Endothelial cell of umbilical vein (primary cell): Measurements from ENCODE around the gene OR56A1. TPM values are rescaled to one million over a fixed set of nuclear protein-coding genes. Genes with fewer than 3 reads are reported as not detected.

Experiments used
- BruUV-seq: library from RNA; stranded (reverse); fragments of 400-500 nt; replicated peaks from 2 replicates; lab custom pipeline; 2021; lab: Mats Ljungman, UMichigan
- CTCF ChIA-PET: fragments of 300-600, 350-600 bp; sonication (Branson Sonifier 250); formaldehyde crosslinking; loops from one replicate; lab custom pipeline; 2021; ENCODE audit warnings: antibody characterized with exemption, inconsistent platforms; lab: Charles Lee
- POLR2A ChIA-PET: fragments of 300-600, 350-600 bp; sonication (Branson Sonifier 250); formaldehyde crosslinking; loops from one replicate; lab custom pipeline; 2021; ENCODE audit warnings: antibody characterized with exemption, inconsistent platforms; lab: Charles Lee
- DNase-seq: peaks from one replicate; pipeline ENCODE4 v3.0.0-alpha.2; 2011; ENCODE audit warnings: low read depth, low spot score
- FAIRE-seq: peaks from 2 replicates; lab custom pipeline; 2011; peaks lifted over from hg19 to GRCh38; lab: Jason Lieb, UNC
- H2AFZ ChIP-seq: 2 replicates; pipeline ENCODE4 v1.6.0; 2012; ENCODE audit warnings: low read depth, low read length, control low read depth, inconsistent platforms
- H3K27ac ChIP-seq: 2 replicates; pipeline ENCODE4 v1.5.1; 2011; ENCODE audit warnings: low read depth, mild to moderate bottlenecking, control low read depth, low read length, moderate library complexity; ENCODE audit not compliant: insufficient read depth
- H3K27me3 ChIP-seq, 2 experiments: 2 replicates each; pipeline versions ENCODE4 v1.6.0 to v1.6.1; 2011; ENCODE audit warnings: low read length in 2 of 2, mixed read lengths in 1 of 2; ENCODE audit not compliant: control insufficient read depth in 2 of 2, insufficient read depth in 2 of 2
- H3K36me3 ChIP-seq, 2 experiments: 2 replicates in 1 of 2; 3 replicates in 1 of 2; pipeline ENCODE4 v1.5.1; 2011; ENCODE audit warnings: low read length in 2 of 2, mild to moderate bottlenecking in 1 of 2, moderate library complexity in 1 of 2; ENCODE audit not compliant: control insufficient read depth in 2 of 2, insufficient read depth in 2 of 2; ENCODE audit errors: extremely low read depth in 1 of 2
- H3K4me1 ChIP-seq: 3 replicates; pipeline ENCODE4 v1.5.1; 2011; ENCODE audit warnings: mild to moderate bottlenecking, low read length; ENCODE audit not compliant: control insufficient read depth, insufficient read depth; ENCODE audit errors: extremely low read depth
- H3K4me2 ChIP-seq: 2 replicates; pipeline ENCODE4 v1.6.1; 2011; ENCODE audit warnings: low read length, control low read depth, mixed read lengths; ENCODE audit not compliant: insufficient read depth
- H3K4me3 ChIP-seq, 3 experiments: fragments of 200-600 bp in 1 of 3; sonication (generic), shearing (Covaris generic) in 1 of 3; replicated peaks in 1 of 3; 2 replicates each; pipeline ENCODE4 v1.5.1; 2011 to 2016; ENCODE audit warnings: control low read depth in 3 of 3, low read length in 3 of 3, mild to moderate bottlenecking in 2 of 3, inconsistent platforms in 1 of 3, low read depth in 1 of 3, moderate library complexity in 1 of 3; ENCODE audit not compliant: insufficient read depth in 1 of 3
- H3K79me2 ChIP-seq: 2 replicates; pipeline ENCODE4 v1.6.0; 2012; ENCODE audit warnings: low read length, inconsistent platforms; ENCODE audit not compliant: control insufficient read depth, insufficient read depth
- H3K9ac ChIP-seq: replicated peaks from 2 replicates; pipeline ENCODE3; 2011; ENCODE audit warnings: low read length, control low read depth; ENCODE audit not compliant: insufficient read depth; ENCODE audit errors: extremely low read depth
- H3K9me1 ChIP-seq: replicated peaks from 3 replicates; pipeline ENCODE4 v1.6.0; 2011; ENCODE audit warnings: mild to moderate bottlenecking, low read length; ENCODE audit not compliant: control insufficient read depth, insufficient read depth; ENCODE audit errors: extremely low read depth
- H3K9me3 ChIP-seq: replicated peaks from 2 replicates; pipeline ENCODE4 v1.5.1; 2012; ENCODE audit warnings: low read length, inconsistent platforms; ENCODE audit not compliant: control insufficient read depth, insufficient read depth
- H4K20me1 ChIP-seq: replicated peaks from 2 replicates; pipeline ENCODE3; 2011; ENCODE audit warnings: mild to moderate bottlenecking, low read length; ENCODE audit not compliant: control insufficient read depth, insufficient read depth; ENCODE audit errors: extremely low read depth
- EZH2 ChIP-seq: IDR thresholded peaks from 2 replicates; pipeline ENCODE4 v1.6.1; 2012; ENCODE audit warnings: borderline replicate concordance, low read depth, mild to moderate bottlenecking, moderate library complexity, low read length, inconsistent platforms; ENCODE audit not compliant: severe bottlenecking
- FOS ChIP-seq: IDR thresholded peaks from 2 replicates; pipeline ENCODE4 v1.6.1; 2011; ENCODE audit warnings: mild to moderate bottlenecking, low read length, moderate library complexity, borderline replicate concordance; ENCODE audit not compliant: insufficient read depth
- GATA2 ChIP-seq: IDR thresholded peaks from 2 replicates; pipeline ENCODE4 v1.7.0; 2011; ENCODE audit warnings: low read depth, mild to moderate bottlenecking, moderate library complexity, mixed read lengths, low read length; ENCODE audit not compliant: insufficient read length, insufficient read depth
- JUN ChIP-seq: IDR thresholded peaks from 2 replicates; pipeline ENCODE4 v1.6.1; 2011; ENCODE audit warnings: borderline replicate concordance, low read depth; ENCODE audit not compliant: insufficient read length, insufficient read depth
- POLR2A ChIP-seq: IDR thresholded peaks from 2 replicates; pipeline ENCODE4 v1.6.1; 2012; ENCODE audit warnings: low read depth, mild to moderate bottlenecking, control low read depth, low read length
- POLR2AphosphoS5 ChIP-seq: IDR thresholded peaks from 2 replicates; pipeline ENCODE4 v1.6.1; 2012; ENCODE audit warnings: low read depth, mild to moderate bottlenecking, control low read depth, low read length, moderate library complexity; ENCODE audit not compliant: insufficient read depth
- dilution Hi-C: fragments of 300-500 bp; cut with MboI; formaldehyde crosslinking; loops from one replicate; pipeline ENCODE4 v1.15.0; 2019; ENCODE audit warnings: low sequenced_read_pairs; ENCODE audit not compliant: extremely low pct_ligation_motif_present
- intact Hi-C: fragments of 100-400 bp; cut with micrococcal nuclease; formaldehyde crosslinking; loops from one replicate; pipeline ENCODE4 v1.10.0; 2022
- polyA plus RNA-seq, 4 experiments: library from polyadenylated mRNA; depleted of rRNA in 3 of 4; stranded (reverse) in 3 of 4; unstranded in 1 of 4; fragments of >200 nt; gene quantifications; 2 replicates each; pipeline versions ENCODE4 v1.2.1 to v1.2.3, GENCODE V29; 2011 to 2012; ENCODE audit warnings: missing spikeins in 1 of 4
- total RNA-seq: library from RNA; stranded (reverse); gene quantifications from 2 replicates; pipeline ENCODE4 v1.2.3, GENCODE V29; 2021
- TF ChIP-seq, protein P1 (sequence below): IDR thresholded peaks from 2 replicates; pipeline ENCODE4 v1.6.1; 2011; ENCODE audit not compliant: insufficient read depth, insufficient read length
- TF ChIP-seq, protein P2 (sequence below), 2 donors: IDR thresholded peaks; 1 replicate in 1 of 2; 2 replicates in 1 of 2; pipeline ENCODE4 v1.5.1; 2011; ENCODE audit warnings: low read length in 2 of 2, mild to moderate bottlenecking in 2 of 2, moderate library complexity in 2 of 2, control low read depth in 1 of 2, inconsistent platforms in 1 of 2, low read depth in 1 of 2; ENCODE audit not compliant: insufficient read depth in 1 of 2; ENCODE audit errors: extremely low read depth in 1 of 2

OR56A1 gene
- total and polyA plus RNA-seq, 2 donors (not counting 3 experiments of a cell fraction or from before 2014, with no cell fraction given), result not detected

DNA sequence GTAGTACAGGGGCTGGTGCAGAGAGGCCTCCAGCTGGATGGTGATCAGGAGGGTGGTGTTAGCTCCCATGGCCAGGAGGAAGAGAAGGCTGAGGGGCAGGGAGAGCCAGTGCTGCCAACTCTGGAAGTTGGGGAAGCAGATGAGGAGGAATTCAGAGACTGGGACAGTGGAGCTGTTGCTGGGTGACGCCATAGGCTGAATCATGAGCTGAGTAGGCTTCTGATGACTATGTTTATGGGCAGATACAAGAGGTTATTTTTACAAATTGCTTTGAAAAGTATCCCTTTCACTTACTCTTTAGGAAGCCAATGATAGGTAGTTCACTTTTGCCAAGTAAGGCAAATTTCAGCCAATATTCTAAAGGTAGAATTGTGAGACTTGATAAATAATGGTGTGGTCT is 3.1 kb downstream of the OR56A1 start:
- Histone ChIP-seq H3K27me3 (peaks cover 4 to 5% of the 10 kb centered on the region in 2 experiments), H3K9ac (no peak overlapping the region), H3K79me2 (no peaks in the 10 kb centered on the region), H3K9me1 (no peaks in the 10 kb centered on the region), H3K4me3 (no peak overlapping the region), H3K9me3 (no peaks in the 10 kb centered on the region), H4K20me1 (no peaks in the 10 kb centered on the region), H3K4me1 (no peaks in the 10 kb centered on the region), H3K4me2 (no peak overlapping the region), H3K27ac (no peak overlapping the region), H2AFZ (no peak overlapping the region), H3K36me3 (no peaks in the 10 kb centered on the region)
- DNase-seq (no peak), FAIRE-seq (no peak)
- no TSS peak for BruUV-seq
- ChIA-PET CTCF (no interaction called here), POLR2A (no interaction called here)
- intact Hi-C loops (no loop called here), dilution Hi-C loops (no loop called here)
- TF ChIP-seq JUN, result no peak
- TF ChIP-seq, protein P1, sequence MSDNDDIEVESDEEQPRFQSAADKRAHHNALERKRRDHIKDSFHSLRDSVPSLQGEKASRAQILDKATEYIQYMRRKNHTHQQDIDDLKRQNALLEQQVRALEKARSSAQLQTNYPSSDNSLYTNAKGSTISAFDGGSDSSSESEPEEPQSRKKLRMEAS, result no peak
- TF ChIP-seq EZH2, result no peak
- no peak for TF ChIP-seq POLR2AphosphoS5
- TF ChIP-seq, protein P2, sequence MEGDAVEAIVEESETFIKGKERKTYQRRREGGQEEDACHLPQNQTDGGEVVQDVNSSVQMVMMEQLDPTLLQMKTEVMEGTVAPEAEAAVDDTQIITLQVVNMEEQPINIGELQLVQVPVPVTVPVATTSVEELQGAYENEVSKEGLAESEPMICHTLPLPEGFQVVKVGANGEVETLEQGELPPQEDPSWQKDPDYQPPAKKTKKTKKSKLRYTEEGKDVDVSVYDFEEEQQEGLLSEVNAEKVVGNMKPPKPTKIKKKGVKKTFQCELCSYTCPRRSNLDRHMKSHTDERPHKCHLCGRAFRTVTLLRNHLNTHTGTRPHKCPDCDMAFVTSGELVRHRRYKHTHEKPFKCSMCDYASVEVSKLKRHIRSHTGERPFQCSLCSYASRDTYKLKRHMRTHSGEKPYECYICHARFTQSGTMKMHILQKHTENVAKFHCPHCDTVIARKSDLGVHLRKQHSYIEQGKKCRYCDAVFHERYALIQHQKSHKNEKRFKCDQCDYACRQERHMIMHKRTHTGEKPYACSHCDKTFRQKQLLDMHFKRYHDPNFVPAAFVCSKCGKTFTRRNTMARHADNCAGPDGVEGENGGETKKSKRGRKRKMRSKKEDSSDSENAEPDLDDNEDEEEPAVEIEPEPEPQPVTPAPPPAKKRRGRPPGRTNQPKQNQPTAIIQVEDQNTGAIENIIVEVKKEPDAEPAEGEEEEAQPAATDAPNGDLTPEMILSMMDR (IDR thresholded peaks at IDR 0.05; ENCODE audit: extremely low read depth in 1 of 2, insufficient read depth in 1 of 2, low read depth in 1 of 2, low read length in 2 of 2), result no peak
- TF ChIP-seq GATA2, result no peak
- no peak for TF ChIP-seq FOS
- no peak for TF ChIP-seq POLR2A
